Measurements from ENCODE around the gene CDC6.

- TF ChIP-seq SIN3A (IDR thresholded peaks at IDR 0.05; ENCODE audit: borderline replicate concordance, insufficient read depth, low read length) (no peak), POLR2AphosphoS5 (IDR thresholded peaks at IDR 0.05; ENCODE audit: low read depth, low read length) (no peak)
These were observed 44.9 kb upstream of the CDC6 start for GRCh38 chr17:40242774-40243173.

Data from PFSK-1 (cell line).